PC-9 (cell line): ENCODE data around the gene SNAPC4. TPM values are rescaled to one million over a fixed set of nuclear protein-coding genes. Genes with fewer than 3 reads are reported as not detected.

Source experiments
- BruUV-seq: library from RNA; stranded (reverse); fragments of 400-500 nt; replicated peaks from 2 replicates; lab custom pipeline; 2021; lab: Mats Ljungman, UMichigan
- CTCF ChIA-PET: fragments of 300-600 bp; sonication (Branson Sonifier 250); formaldehyde crosslinking; loops from one replicate; lab custom pipeline; 2022; ENCODE audit warnings: antibody characterized with exemption; lab: Charles Lee
- POLR2A ChIA-PET: fragments of 300-600 bp; sonication (Branson Sonifier 250); formaldehyde crosslinking; loops from one replicate; lab custom pipeline; 2022; ENCODE audit warnings: antibody characterized with exemption; ENCODE audit not compliant: unreplicated experiment; lab: Charles Lee
- DNase-seq, 2 experiments: peaks; one replicate each; pipeline versions ENCODE4 v3.0.0 to v3.0.0-alpha.2; 2015 to 2022; ENCODE audit warnings: mixed read lengths in 1 of 2
- H2AFZ ChIP-seq: fragments of 200-600 bp; sonication (generic); 2 replicates; pipeline ENCODE4 v1.8.1; 2017; ENCODE audit warnings: antibody characterized with exemption
- H3F3A ChIP-seq: fragments of 200-600 bp; sonication (generic); 2 replicates; pipeline ENCODE4 v1.8.1; 2017; ENCODE audit warnings: antibody characterized with exemption, mild to moderate bottlenecking, low read depth; ENCODE audit not compliant: insufficient read depth
- H3K27ac ChIP-seq: fragments of 200-600 bp; sonication (generic); 2 replicates; pipeline ENCODE4 v1.6.1; 2016; ENCODE audit warnings: mixed run types
- H3K27me3 ChIP-seq: fragments of 200-600 bp; sonication (generic); 2 replicates; pipeline ENCODE4 v1.6.1; 2016; ENCODE audit warnings: low read depth, mixed run types; ENCODE audit not compliant: insufficient read depth
- H3K36me3 ChIP-seq: fragments of 200-600 bp; sonication (generic); 2 replicates; pipeline ENCODE4 v1.6.1; 2016; ENCODE audit warnings: low read depth, mixed run types
- H3K4me1 ChIP-seq: fragments of 200-600 bp; sonication (generic); replicated peaks from 2 replicates; pipeline ENCODE4 v1.6.1; 2016; ENCODE audit warnings: mixed run types; ENCODE audit not compliant: insufficient read depth
- H3K4me2 ChIP-seq: fragments of 200-600 bp; sonication (generic); 2 replicates; pipeline ENCODE4 v1.6.1; 2017; ENCODE audit warnings: mixed run types
- H3K4me3 ChIP-seq: fragments of 200-600 bp; sonication (generic); 2 replicates; pipeline ENCODE4 v1.6.1; 2016; ENCODE audit warnings: mixed run types
- H3K79me2 ChIP-seq: fragments of 200-600 bp; sonication (generic); 2 replicates; pipeline ENCODE4 v1.6.1; 2017; ENCODE audit warnings: low read depth, mixed run types
- H3K9me2 ChIP-seq: fragments of 200-600 bp; sonication (generic); 2 replicates; pipeline ENCODE4 v1.8.1; 2017; ENCODE audit warnings: mild to moderate bottlenecking; ENCODE audit not compliant: insufficient read depth
- H3K9me3 ChIP-seq: fragments of 200-600 bp; sonication (generic); 2 replicates; pipeline ENCODE4 v1.8.1; 2016; ENCODE audit warnings: low read depth; ENCODE audit not compliant: insufficient read depth
- H4K20me1 ChIP-seq: fragments of 200-600 bp; sonication (generic); 2 replicates; pipeline ENCODE4 v1.8.1; 2017; ENCODE audit not compliant: insufficient read depth
- CTCF ChIP-seq: fragments of 200-600 bp; sonication (generic); conservative IDR thresholded peaks from 2 replicates; pipeline ENCODE4 v1.6.1; 2017; ENCODE audit warnings: mixed run types, antibody characterized with exemption, mild to moderate bottlenecking, moderate library complexity
- EZH2 ChIP-seq: fragments of 200-600 bp; sonication (generic); IDR thresholded peaks from 2 replicates; pipeline ENCODE4 v1.8.0; 2017; ENCODE audit warnings: antibody characterized with exemption, low read depth
- intact Hi-C: fragments of 100-400 bp; cut with micrococcal nuclease; formaldehyde crosslinking; loops from one replicate; pipeline ENCODE4 v1.10.0; 2022; ENCODE audit not compliant: unreplicated experiment
- total RNA-seq: library from RNA; stranded (reverse); gene quantifications from 2 replicates; pipeline ENCODE4 v1.2.3, GENCODE V29; 2021

SNAPC4 gene
- total RNA-seq, 1 experiment from 2014 or later: 14.4 TPM

DNA sequence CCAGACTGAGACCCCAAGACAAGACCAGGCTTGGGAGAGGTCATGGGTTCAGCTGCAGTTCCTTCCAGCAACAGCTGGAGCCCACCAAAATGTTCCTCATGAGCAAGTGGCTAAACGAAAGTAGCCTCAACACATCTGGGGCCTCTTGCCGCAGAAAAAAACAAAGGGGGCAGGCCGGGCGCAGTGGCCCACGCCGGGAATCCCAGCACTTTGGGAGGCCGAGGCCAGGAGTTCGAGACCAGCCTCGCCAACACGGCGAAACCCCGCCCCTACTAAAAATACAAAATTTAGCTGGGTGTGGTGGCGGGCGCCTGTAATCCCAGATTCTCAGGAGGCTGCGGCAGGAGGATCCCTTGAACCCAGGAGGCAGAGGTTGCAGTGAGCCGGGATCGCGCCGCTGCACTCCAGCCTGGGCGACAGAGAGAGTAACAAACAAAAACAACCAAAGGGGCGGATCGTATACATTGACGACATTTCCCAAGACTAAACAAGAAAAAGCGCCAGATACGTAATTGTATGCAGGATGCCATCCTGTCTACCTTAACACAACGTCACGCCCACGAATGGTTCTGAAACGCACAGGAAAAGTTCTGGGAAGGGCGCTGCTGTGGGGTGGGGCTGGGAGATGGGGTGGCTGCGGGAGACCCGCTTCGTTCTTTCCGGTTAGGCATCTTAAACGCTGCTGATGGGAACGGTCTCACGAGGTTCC lies 38.0 kb upstream of the SNAPC4 start:
- intact Hi-C loops: no loop called here
- TSS peak; percentile 20 for BruUV-seq

GRCh38 chr9:136437430-136437829 lies 37.5 kb upstream of the SNAPC4 start:
- Histone ChIP-seq H3K4me2 (peak overlapping the region; percentile 95), H3F3A (peaks cover 25% of the 10 kb centered on the region), H4K20me1 (peaks cover 35% of the 10 kb centered on the region), H3K36me3 (no peaks in the 10 kb centered on the region), H3K27me3 (no peaks in the 10 kb centered on the region), H2AFZ (no peak overlapping the region), H3K4me3 (peak overlapping the region; percentile 14; the same call in 1 of the 2 replicates), H3K27ac (no peak overlapping the region), H3K4me1 (peaks cover 10% of the 10 kb centered on the region), H3K9me2 (no peaks in the 10 kb centered on the region), H3K9me3 (no peaks in the 10 kb centered on the region), H3K79me2 (peaks cover 20% of the 10 kb centered on the region; the same call in 1 of the 2 replicates)
- BruUV-seq: no TSS peak
- intact Hi-C loops: no loop called here
- POLR2A ChIA-PET: interaction anchor here (0.7 kb wide), 1 partner anchor 63 kb away, joined by 4 read pairs; no protein-coding TSS in a partner anchor
- DNase-seq: peak in 1 of 2 experiments; percentile 20
- TF ChIP-seq EZH2 (no peak), CTCF (no peak)
- CTCF ChIA-PET: interaction anchor here (0.9 kb wide), 1 partner anchor 91 kb away, joined by 3 read pairs; no protein-coding TSS in a partner anchor

More for the DNA sequence above, 38.0 kb upstream of the SNAPC4 start:
- Histone ChIP-seq H3K79me2 (peaks cover 20% of the 10 kb centered on the region; the same call in 1 of the 2 replicates), H3K27me3 (no peaks in the 10 kb centered on the region), H3K9me3 (no peaks in the 10 kb centered on the region), H3K4me1 (peaks cover 10% of the 10 kb centered on the region), H3K4me2 (peak overlapping the region; percentile 95), H3K4me3 (peak overlapping the region; percentile 80; the same call in 1 of the 2 replicates), H4K20me1 (peaks cover 35% of the 10 kb centered on the region), H3K9me2 (no peaks in the 10 kb centered on the region), H3K36me3 (no peaks in the 10 kb centered on the region), H3F3A (peaks cover 30% of the 10 kb centered on the region), H2AFZ (no peak overlapping the region), H3K27ac (no peak overlapping the region)
- CTCF ChIA-PET: interaction anchor here (0.5 kb wide), 1 partner anchor 27 kb away, joined by 3 read pairs; no protein-coding TSS in a partner anchor
- POLR2A ChIA-PET: interaction anchor here (0.7 kb wide), 1 partner anchor 64 kb away, joined by 4 read pairs; no protein-coding TSS in a partner anchor
- TF ChIP-seq CTCF (no peak), EZH2 (no peak)
- no peak for DNase-seq

DNA sequence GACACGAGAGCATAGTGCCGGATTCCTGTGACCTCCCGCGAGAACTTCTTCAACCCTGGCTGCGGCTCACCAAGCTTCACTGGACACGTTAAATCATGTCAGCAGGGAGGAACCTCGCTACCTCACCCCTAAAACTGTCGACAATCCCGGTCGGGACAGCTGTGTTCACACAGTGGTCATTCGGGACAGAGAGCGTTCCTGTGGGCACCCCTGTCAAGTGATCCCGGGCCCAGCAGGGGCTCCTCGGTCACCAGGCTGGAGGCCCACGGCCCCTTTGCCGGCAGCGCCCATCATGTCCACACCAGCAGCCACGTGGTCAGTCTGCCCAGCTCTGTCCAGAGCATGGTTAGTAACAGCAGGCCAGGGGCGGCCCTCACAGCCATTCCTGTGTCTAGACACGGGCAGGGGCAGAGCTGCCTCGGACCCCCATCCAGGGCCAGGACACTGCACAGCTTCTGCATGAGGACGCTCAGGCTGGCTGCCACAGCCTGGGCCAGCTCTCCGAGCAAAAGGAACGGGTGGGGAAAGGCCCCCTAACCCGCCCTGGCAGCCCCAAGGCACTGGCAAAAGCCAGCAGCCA lies 36.2 kb upstream of the SNAPC4 start:
- ChIA-PET POLR2A (no interaction called here), CTCF (no interaction called here)
- H3K9me3 ChIP-seq: no peaks in the 10 kb centered on the region
- BruUV-seq: no TSS peak
- TF ChIP-seq EZH2: no peak
- no peak for TF ChIP-seq CTCF
- peaks cover 10% of the 10 kb centered on the region for H3K4me1 ChIP-seq
- no peaks in the 10 kb centered on the region for H3K36me3 ChIP-seq
- no peaks in the 10 kb centered on the region for H3K9me2 ChIP-seq
- peaks cover 35% of the 10 kb centered on the region for H4K20me1 ChIP-seq
- no peaks in the 10 kb centered on the region for H3K27me3 ChIP-seq
- peaks cover 20% of the 10 kb centered on the region; the same call in 1 of the 2 replicates for H3K79me2 ChIP-seq
- H3K4me3 ChIP-seq: no peak overlapping the region
- H2AFZ ChIP-seq: no peak overlapping the region
- peaks cover 14% of the 10 kb centered on the region for H3F3A ChIP-seq
- DNase-seq: no peak
- intact Hi-C loops: no loop called here
- no peak overlapping the region for H3K4me2 ChIP-seq
- H3K27ac ChIP-seq: no peak overlapping the region
